Stimulated activated CD4-positive, alpha-beta T cell treated with anti-CD3 and anti-CD28 coated beads, Interleukin-2, amount 100 ng/mL, for 48 hours (primary cell): ENCODE results near the gene AHI1.

Source experiments
- DNase-seq, 2 donors: peaks; one replicate each; pipeline ENCODE4 v3.0.0-alpha.2; 2020

AHI1 gene

GRCh38 chr6:135449246-135449645 lies 48.3 kb downstream of the AHI1 start:
- DNase-seq, result no peak

GRCh38 chr6:135440087-135440792 lies 57.3 kb downstream of the AHI1 start:
- DNase-seq, result no peak

- no peak for DNase-seq
These were observed 58.0 kb downstream of the AHI1 start for GRCh38 chr6:135439549-135439948.

- DNase-seq, result no peak
These were observed 58.5 kb downstream of the AHI1 start for GRCh38 chr6:135438907-135439535.

GRCh38 chr6:135434991-135435390 lies 62.5 kb downstream of the AHI1 start:
- DNase-seq, result no peak

- DNase-seq, result no peak
These were observed 63.4 kb downstream of the AHI1 start for GRCh38 chr6:135434095-135434494.

- DNase-seq, result no peak
These were observed 69.5 kb downstream of the AHI1 start for GRCh38 chr6:135428078-135428477.

GRCh38 chr6:135426833-135427232 lies 70.7 kb downstream of the AHI1 start:
- no peak for DNase-seq

- no peak for DNase-seq
These were observed 73.2 kb downstream of the AHI1 start for GRCh38 chr6:135424385-135424784.

GRCh38 chr6:135423649-135424128 lies 73.9 kb downstream of the AHI1 start:
- no peak for DNase-seq

- no peak for DNase-seq
These were observed 78.4 kb downstream of the AHI1 start for GRCh38 chr6:135419162-135419561.

GRCh38 chr6:135418040-135418760 lies 79.3 kb downstream of the AHI1 start:
- no peak for DNase-seq

- no peak for DNase-seq
These were observed 84.8 kb downstream of the AHI1 start for GRCh38 chr6:135412761-135413160.

GRCh38 chr6:135411849-135412248 lies 85.7 kb downstream of the AHI1 start:
- DNase-seq, result no peak

GRCh38 chr6:135411339-135411738 lies 86.2 kb downstream of the AHI1 start:
- DNase-seq, result no peak

GRCh38 chr6:135410856-135411255 lies 86.7 kb downstream of the AHI1 start:
- DNase-seq, result no peak

GRCh38 chr6:135403584-135403983 lies 94.0 kb downstream of the AHI1 start:
- no peak for DNase-seq

GRCh38 chr6:135402311-135402710 lies 95.2 kb downstream of the AHI1 start:
- DNase-seq, result no peak

- DNase-seq, result no peak
These were observed 100.2 kb downstream of the AHI1 start for GRCh38 chr6:135397172-135397952.

GRCh38 chr6:135395136-135395535 lies 102.4 kb downstream of the AHI1 start:
- no peak for DNase-seq

GRCh38 chr6:135393289-135393688 lies 104.3 kb downstream of the AHI1 start:
- DNase-seq, result no peak

GRCh38 chr6:135390458-135390857 lies 107.1 kb downstream of the AHI1 start:
- DNase-seq, result no peak

GRCh38 chr6:135385299-135385698 lies 112.2 kb downstream of the AHI1 start:
- no peak for DNase-seq
